Heart left ventricle (tissue), 16 donors: ENCODE data around the gene ANKRD9. TPM values are rescaled to one million over a fixed set of nuclear protein-coding genes. Genes with fewer than 3 reads are reported as not detected.

Source experiments
- ATAC-seq, 4 donors: fragments of 200-7000 bp; cut with Tn5 transposase; one replicate each; pipeline ENCODE4 v1.9.1; 2020 to 2022; ENCODE audit warnings: moderate library complexity in 4 of 4, mild to moderate bottlenecking in 3 of 4, moderate number of reproducible peaks in 1 of 4
- DNase-seq, 5 donors: peaks; one replicate each; pipeline ENCODE4 v3.0.0-alpha.2; 2020
- H3K27ac ChIP-seq, 12 donors: fragments of 200-600 bp; sonication (generic) in 4 of 12; one replicate each; pipeline versions ENCODE4 v1.5.0 to v1.8.0; 2016 to 2022; ENCODE audit warnings: mild to moderate bottlenecking in 2 of 12
- H3K27me3 ChIP-seq, 9 donors: fragments of 200-600 bp; sonication (generic) in 2 of 9; one replicate each; pipeline versions ENCODE4 v1.5.1 to v1.8.0; 2016 to 2022; ENCODE audit warnings: mild to moderate bottlenecking in 3 of 9
- H3K36me3 ChIP-seq, 9 donors: fragments of 200-600 bp; sonication (generic) in 2 of 9; one replicate each; pipeline versions ENCODE4 v1.5.0 to v1.8.0; 2018 to 2022; ENCODE audit warnings: mild to moderate bottlenecking in 2 of 9
- H3K4me1 ChIP-seq, 12 donors: fragments of 200-600 bp; sonication (generic) in 4 of 12; one replicate each; pipeline versions ENCODE4 v1.5.0 to v1.8.0; 2016 to 2022; ENCODE audit warnings: mild to moderate bottlenecking in 3 of 12
- H3K4me3 ChIP-seq, 12 donors: fragments of 200-600 bp; sonication (generic) in 4 of 12; one replicate each; pipeline versions ENCODE4 v1.5.0 to v1.8.0; 2017 to 2022; ENCODE audit warnings: mild to moderate bottlenecking in 9 of 12, moderate library complexity in 4 of 12
- H3K9me3 ChIP-seq, 12 donors: fragments of 200-600 bp; sonication (generic) in 4 of 12; one replicate each; pipeline versions ENCODE4 v1.5.0 to v1.8.0; 2016 to 2022; ENCODE audit warnings: mild to moderate bottlenecking in 1 of 12
- CTCF ChIP-seq, 12 donors: fragments of 200-600 bp; sonication (generic) in 4 of 12; IDR thresholded peaks; one replicate each; pipeline versions ENCODE4 v1.5.0 to v1.8.0; 2018 to 2022; ENCODE audit warnings: antibody characterized with exemption in 12 of 12, mild to moderate bottlenecking in 5 of 12
- POLR2A ChIP-seq, 2 donors: fragments of 450-650 bp; IDR thresholded peaks; one replicate each; pipeline ENCODE4 v1.6.1; 2017; ENCODE audit warnings: antibody characterized with exemption in 2 of 2, mild to moderate bottlenecking in 2 of 2, moderate library complexity in 2 of 2
- WGBS, 4 donors: extraction: QIAGEN DNeasy Blood & Tissue Kit in 2 of 4; methylation state at CpG; one replicate each; pipeline versions ENCODE4 v1.1.5 to v1.1.7; 2013 to 2018; 5-methylcytosine and 5-hydroxymethylcytosine counted together
- intact Hi-C, 10 donors: fragments of 100-400 bp; cut with DNase I; formaldehyde crosslinking; loops; one replicate each; pipeline versions ENCODE4 v1.11.1 to v1.14.2; 2022
- polyA plus RNA-seq, 2 donors: library from polyadenylated mRNA; stranded (reverse); fragments of 200-250 nt; gene quantifications; one replicate each; pipeline ENCODE4 v1.2.3, GENCODE V29; 2013
- total RNA-seq, 9 donors: library from RNA; depleted of rRNA in 2 of 9; stranded (reverse); fragments of >200 nt in 2 of 9; fragmentation: NEBNext Ultra II Directional in 3 of 9; extraction: Animal tissue kit (Norgen Biotek cat#: 25700) in 3 of 9; gene quantifications; one replicate each; pipeline versions ENCODE4 v1.1.0 to v1.2.4, GENCODE V29; 2016 to 2023
- donor health status: ischemic (EF 13 %, LVEDD 7.1; RV severe dilation, severe dysfunction).
- donor health status: healthy with polysubstance abuse.
- donor health status: DM: no; HTN: yes; CAD: no.
- donor health status: DM: no; HTN: no; CAD: no.
- donor health status: ischemic (EF 25% LVEDD 6.9; RV normal size, moderate dysfunction).
- donor health status: ischemic (EF 25% LVEDD 5.7; RV mildly dilated, moderate dysfunction).
- donor health status: healthy.
- donor health status: DM: yes; HTN: yes; CAD: no.
- donor health status: ischemic (EF 35%, LVEDD 5.7; RV mildly dilated, moderate dysfunction).
- donor health status: nonischemic (EF 11% LVEDD 7.7; RV severe dilation, severe dysfunction).
- donor health status: DM: yes; HTN: yes; CAD: no.
- donor health status: PGD.
- donor health status: ischemic (EF 29% LVEDD 5.4; RV normal size, mild dysfunction).
- donor health status: nonischemic (EF 23%, LVEDD 6.1; RV moderate dilation, normal function).

The ANKRD9 gene
- total and polyA plus RNA-seq, 11 donors, result 42.2 to 271 (median 126) TPM

GRCh38 chr14:102505000-102505619 is 4.5 kb downstream of the ANKRD9 start:
- intact Hi-C loops, result no loop called here
- Histone ChIP-seq H3K27ac (peak overlapping the region; percentile 74 to 98 (median 87)), H3K9me3 (no peaks in the 10 kb centered on the region), H3K4me1 (peaks cover 0 to 81% (median 36%) of the 10 kb centered on the region in 12 donors), H3K27me3 (no peaks in the 10 kb centered on the region), H3K36me3 (peaks cover 0 to 19% (median 12%) of the 10 kb centered on the region in 9 donors), H3K4me3 (no peak overlapping the region)
- WGBS, 4 donors, result 64 to 97% (median 72%) methylated on average over 3 to 7 of the region's 7 CpGs
- no peak for ATAC-seq
- DNase-seq, result peak in 1 of 5 donors; percentile 43
- TF ChIP-seq CTCF (IDR thresholded peaks at IDR 0.05) (no peak), POLR2A (IDR thresholded peaks at IDR 0.05) (no peak)

- peak overlapping the region; percentile 74 to 98 (median 87) for H3K27ac ChIP-seq
Observed at GRCh38 chr14:102504328-102504999, 5.1 kb downstream of the ANKRD9 start.

GRCh38 chr14:102503641-102504327 is 5.8 kb downstream of the ANKRD9 start:
- Histone ChIP-seq H3K27ac (peak overlapping the region; percentile 74 to 98 (median 87)), H3K27me3 (no peaks in the 10 kb centered on the region), H3K4me3 (no peak overlapping the region), H3K9me3 (no peaks in the 10 kb centered on the region), H3K4me1 (peaks cover 0 to 87% (median 41%) of the 10 kb centered on the region in 12 donors), H3K36me3 (peaks cover 0 to 23% (median 12%) of the 10 kb centered on the region in 9 donors)
- peak in 1 of 2 donors; percentile 16 for TF ChIP-seq POLR2A (IDR thresholded peaks at IDR 0.05)
- TF ChIP-seq CTCF (IDR thresholded peaks at IDR 0.05), result no peak
- intact Hi-C loops, result no loop called here
- 48 to 60% (median 51%) methylated on average over 12 of the region's 12 CpGs for WGBS, 4 donors
- ATAC-seq (peak; percentile 4 to 31 (median 16)), DNase-seq (peak in 4 of 5 donors; percentile 50 to 78 (median 62))

More at GRCh38 chr14:102504328-102504999, 5.1 kb downstream of the ANKRD9 start:
- Histone ChIP-seq H3K4me3 (no peak overlapping the region), H3K4me1 (peaks cover 0 to 84% (median 40%) of the 10 kb centered on the region in 12 donors), H3K9me3 (no peaks in the 10 kb centered on the region), H3K36me3 (peaks cover 0 to 19% (median 12%) of the 10 kb centered on the region in 9 donors), H3K27me3 (no peaks in the 10 kb centered on the region)
- 51 to 58% (median 53%) methylated on average over 7 to 18 of the region's 18 CpGs for WGBS, 4 donors
- TF ChIP-seq CTCF (IDR thresholded peaks at IDR 0.05), result no peak
- TF ChIP-seq POLR2A (IDR thresholded peaks at IDR 0.05), result no peak
- DNase-seq (peak in 3 of 5 donors; percentile 55 to 66 (median 59)), ATAC-seq (peak in 1 of 4 donors; percentile 0)
- intact Hi-C loops, result no loop called here

- no peaks in the 10 kb centered on the region for H3K9me3 ChIP-seq
- WGBS, 4 donors, result 93 to 94% (median 94%) methylated on average over 10 of the region's 10 CpGs
- TF ChIP-seq CTCF (IDR thresholded peaks at IDR 0.05) (no peak), POLR2A (IDR thresholded peaks at IDR 0.05) (no peak)
- peaks cover 0 to 85% (median 39%) of the 10 kb centered on the region in 12 donors for H3K4me1 ChIP-seq
- no peak overlapping the region for H3K4me3 ChIP-seq
- no peak for ATAC-seq
- no peak for DNase-seq
- intact Hi-C loops, result no loop called here
- H3K27me3 ChIP-seq, result no peaks in the 10 kb centered on the region
- peak overlapping the region in 11 of 12 donors; percentile 82 to 98 (median 90) for H3K27ac ChIP-seq
- peaks cover 0 to 32% (median 17%) of the 10 kb centered on the region in 9 donors for H3K36me3 ChIP-seq
Observed at GRCh38 chr14:102502571-102502970, 7.0 kb downstream of the ANKRD9 start.
